ENCODE results near the gene MUSTN1.

- TF ChIP-seq POLR2A (IDR thresholded peaks at IDR 0.05) (no peak), CTCF (IDR thresholded peaks at IDR 0.05) (no peak)
Measured at GRCh38 chr3:52881871-52882270, 47.1 kb upstream of the MUSTN1 start.
